Upper lobe of left lung (tissue), 6 donors: Measurements from ENCODE around the gene INSRR. TPM values are rescaled to one million over a fixed set of nuclear protein-coding genes. Genes with fewer than 3 reads are reported as not detected.

Experiments
- ATAC-seq, 2 donors: fragments of 200-7000 bp; cut with Tn5 transposase; one replicate each; pipeline ENCODE4 v1.9.1; 2022; ENCODE audit warnings: mild to moderate bottlenecking in 2 of 2, moderate library complexity in 2 of 2; ENCODE audit not compliant: low FRiP score in 2 of 2
- DNase-seq, 2 donors: peaks; one replicate each; pipeline ENCODE4 v3.0.0-alpha.2; 2019 to 2020
- H3K27ac ChIP-seq, 4 donors: fragments of 200-600 bp; sonication (generic); one replicate each; pipeline ENCODE4 v1.5.1; 2016 to 2019
- H3K27me3 ChIP-seq, 4 donors: fragments of 200-600 bp; sonication (generic); one replicate each; pipeline ENCODE4 v1.5.1; 2017 to 2019
- H3K36me3 ChIP-seq, 4 donors: fragments of 200-600 bp; sonication (generic); one replicate each; pipeline ENCODE4 v1.5.1; 2016 to 2019
- H3K4me1 ChIP-seq, 4 donors: fragments of 200-600 bp; sonication (generic); one replicate each; pipeline ENCODE4 v1.5.1; 2018 to 2019
- H3K4me3 ChIP-seq, 4 donors: fragments of 200-600 bp; sonication (generic); one replicate each; pipeline ENCODE4 v1.5.1; 2017 to 2019; ENCODE audit warnings: mild to moderate bottlenecking in 2 of 4, moderate library complexity in 1 of 4
- H3K9me3 ChIP-seq, 4 donors: fragments of 200-600 bp; sonication (generic); one replicate each; pipeline ENCODE4 v1.5.1; 2018 to 2019
- EP300 ChIP-seq, 4 donors: sonication (generic); formaldehyde crosslinking; IDR thresholded peaks; one replicate each; pipeline ENCODE4 v1.5.1; 2017; ENCODE audit warnings: antibody characterized with exemption in 4 of 4, control low read depth in 2 of 4
- POLR2A ChIP-seq, 4 donors: fragments of 450-650 bp; IDR thresholded peaks; one replicate each; pipeline ENCODE4 v1.5.1; 2016 to 2017; ENCODE audit warnings: antibody characterized with exemption in 4 of 4, mild to moderate bottlenecking in 2 of 4
- POLR2AphosphoS5 ChIP-seq, 2 donors: sonication (generic); formaldehyde crosslinking; IDR thresholded peaks; one replicate each; pipeline ENCODE4 v1.5.1; 2017; ENCODE audit warnings: antibody characterized with exemption in 2 of 2
- WGBS, 2 donors: methylation state at CpG; one replicate each; pipeline ENCODE4 v1.1.5; 2017 to 2018; 5-methylcytosine and 5-hydroxymethylcytosine counted together
- total RNA-seq, 6 donors: library from RNA; depleted of rRNA in 4 of 6; stranded (reverse); fragments of >200 nt in 4 of 6; gene quantifications; one replicate each; pipeline versions ENCODE4 v1.1.0 to v1.2.1, GENCODE V29; 2016 to 2021
- TF ChIP-seq, protein P1 (sequence below), 6 experiments: fragments of 450-650 bp in 4 of 6; fragments of 200-600 bp in 2 of 6; sonication (generic) in 2 of 6; IDR thresholded peaks; one replicate each; pipeline ENCODE4 v1.5.1; 2016 to 2019; ENCODE audit warnings: antibody characterized with exemption in 6 of 6
- donor health status: DM: no; HTN: no; CAD: no; lungs with moderate emphysema.
- donor health status: DM: no; HTN: yes; CAD: no; lungs with severe emphysema.

INSRR gene
- total RNA-seq, 6 donors from 2014 or later: 0.03 to 0.22 TPM; not detected in 4

GRCh38 chr1:156895455-156895812 lies 36.5 kb upstream of the INSRR start:
- Histone ChIP-seq H3K27me3 (peaks cover 0 to 16% (median 6%) of the 10 kb centered on the region in 4 donors), H3K27ac (peak overlapping the region; percentile 87 to 93 (median 91)), H3K36me3 (no peaks in the 10 kb centered on the region), H3K4me1 (peaks cover 47 to 84% (median 63%) of the 10 kb centered on the region in 4 donors), H3K9me3 (no peaks in the 10 kb centered on the region), H3K4me3 (peak overlapping the region in 2 of 4 donors; percentile 57 to 70)
- no peak for TF ChIP-seq EP300 (IDR thresholded peaks at IDR 0.05)
- no peak for TF ChIP-seq POLR2A (IDR thresholded peaks at IDR 0.05)
- TF ChIP-seq, protein P1, sequence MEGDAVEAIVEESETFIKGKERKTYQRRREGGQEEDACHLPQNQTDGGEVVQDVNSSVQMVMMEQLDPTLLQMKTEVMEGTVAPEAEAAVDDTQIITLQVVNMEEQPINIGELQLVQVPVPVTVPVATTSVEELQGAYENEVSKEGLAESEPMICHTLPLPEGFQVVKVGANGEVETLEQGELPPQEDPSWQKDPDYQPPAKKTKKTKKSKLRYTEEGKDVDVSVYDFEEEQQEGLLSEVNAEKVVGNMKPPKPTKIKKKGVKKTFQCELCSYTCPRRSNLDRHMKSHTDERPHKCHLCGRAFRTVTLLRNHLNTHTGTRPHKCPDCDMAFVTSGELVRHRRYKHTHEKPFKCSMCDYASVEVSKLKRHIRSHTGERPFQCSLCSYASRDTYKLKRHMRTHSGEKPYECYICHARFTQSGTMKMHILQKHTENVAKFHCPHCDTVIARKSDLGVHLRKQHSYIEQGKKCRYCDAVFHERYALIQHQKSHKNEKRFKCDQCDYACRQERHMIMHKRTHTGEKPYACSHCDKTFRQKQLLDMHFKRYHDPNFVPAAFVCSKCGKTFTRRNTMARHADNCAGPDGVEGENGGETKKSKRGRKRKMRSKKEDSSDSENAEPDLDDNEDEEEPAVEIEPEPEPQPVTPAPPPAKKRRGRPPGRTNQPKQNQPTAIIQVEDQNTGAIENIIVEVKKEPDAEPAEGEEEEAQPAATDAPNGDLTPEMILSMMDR (IDR thresholded peaks at IDR 0.05): no peak
- TF ChIP-seq POLR2AphosphoS5 (IDR thresholded peaks at IDR 0.05): no peak
- 64 to 70% methylated on average over 4 of the region's 4 CpGs for WGBS, 2 donors
- no peak for DNase-seq
- ATAC-seq: no peak

DNA sequence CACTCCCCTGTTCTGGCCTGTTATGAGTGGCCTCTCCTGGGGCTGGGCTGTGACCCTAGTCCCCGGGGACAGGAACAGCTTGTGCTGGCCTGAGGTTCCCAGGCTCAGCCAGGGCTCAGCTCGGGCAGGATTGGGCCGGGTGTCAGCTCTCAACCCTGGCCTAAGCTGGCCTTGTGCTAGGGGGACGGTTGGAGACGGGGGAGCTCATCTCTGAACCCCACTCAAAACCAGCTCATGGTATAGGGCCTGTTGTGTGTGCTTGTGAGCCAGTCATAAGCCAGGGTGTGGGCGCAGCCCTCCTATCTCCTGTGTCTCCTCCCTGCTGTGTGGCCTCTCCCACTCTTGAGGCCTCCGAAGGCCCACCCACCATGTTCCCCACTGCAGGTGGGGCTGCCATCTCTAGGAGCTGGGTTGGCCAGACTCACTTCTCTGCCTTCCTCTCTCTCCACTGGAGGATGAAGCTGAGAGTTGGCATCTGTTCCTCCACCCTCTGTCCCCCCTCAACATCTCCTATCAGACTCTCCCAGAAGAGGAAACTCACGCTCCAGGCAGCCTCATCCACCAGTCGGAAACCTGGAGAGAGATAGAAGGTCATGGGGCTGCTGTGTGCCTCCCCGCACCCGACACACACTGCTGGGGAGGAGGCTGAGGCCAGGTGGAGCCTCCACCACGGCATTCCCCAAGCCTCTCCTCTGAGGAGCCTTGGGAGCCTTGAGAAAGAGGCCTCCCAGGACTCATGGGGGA lies 36.0 kb upstream of the INSRR start:
- Histone ChIP-seq H3K9me3 (no peaks in the 10 kb centered on the region), H3K27ac (peak overlapping the region; percentile 87 to 93 (median 91)), H3K4me3 (peak overlapping the region; percentile 23 to 70 (median 54)), H3K27me3 (peaks cover 0 to 16% (median 6%) of the 10 kb centered on the region in 4 donors), H3K36me3 (no peaks in the 10 kb centered on the region), H3K4me1 (peaks cover 43 to 78% (median 59%) of the 10 kb centered on the region in 4 donors)
- DNase-seq: peak in 1 of 2 donors; percentile 50
- no peak for ATAC-seq
- TF ChIP-seq POLR2AphosphoS5 (IDR thresholded peaks at IDR 0.05): peak; percentile 9 to 48
- peak in 2 of 4 donors; percentile 45 to 52 for TF ChIP-seq EP300 (IDR thresholded peaks at IDR 0.05)
- no peak for TF ChIP-seq POLR2A (IDR thresholded peaks at IDR 0.05)
- 53 to 60% methylated on average over 11 to 12 of the region's 12 CpGs for WGBS, 2 donors

- TF ChIP-seq EP300 (IDR thresholded peaks at IDR 0.05) (no peak), POLR2A (IDR thresholded peaks at IDR 0.05) (no peak), POLR2AphosphoS5 (IDR thresholded peaks at IDR 0.05) (no peak)
- TF ChIP-seq, protein P1 (IDR thresholded peaks at IDR 0.05): no peak
- ATAC-seq (no peak), DNase-seq (no peak)
- WGBS, 2 donors: 16 to 24% methylated on average over 5 of the region's 5 CpGs
- Histone ChIP-seq H3K27ac (peak overlapping the region; percentile 87 to 93 (median 91)), H3K36me3 (no peaks in the 10 kb centered on the region), H3K9me3 (no peaks in the 10 kb centered on the region), H3K27me3 (peaks cover 0 to 16% (median 6%) of the 10 kb centered on the region in 4 donors), H3K4me3 (peak overlapping the region; percentile 36 to 70 (median 54)), H3K4me1 (peaks cover 40 to 69% (median 50%) of the 10 kb centered on the region in 4 donors)
Observed at GRCh38 chr1:156894001-156894400, 35.1 kb upstream of the INSRR start.

- H3K27me3 ChIP-seq: peaks cover 0 to 16% (median 6%) of the 10 kb centered on the region in 4 donors
- peaks cover 33 to 62% (median 44%) of the 10 kb centered on the region in 4 donors for H3K4me1 ChIP-seq
- peak within 1 kb of the TSS; percentile 87 to 93 (median 91) for H3K27ac ChIP-seq
- no peak for ATAC-seq
- DNase-seq: peak in 1 of 2 donors; percentile 83
- WGBS, 2 donors: 14% methylated on average over 30 to 50 of the region's 60 CpGs
- TF ChIP-seq, protein P1 (IDR thresholded peaks at IDR 0.05): peak in 1 of 6 experiments; percentile 7
- TF ChIP-seq POLR2A (IDR thresholded peaks at IDR 0.05) (peak in 1 of 4 donors; percentile 28), EP300 (IDR thresholded peaks at IDR 0.05) (no peak), POLR2AphosphoS5 (IDR thresholded peaks at IDR 0.05) (peak in 1 of 2 donors; percentile 65)
- no peaks in the 10 kb centered on the region for H3K9me3 ChIP-seq
- H3K4me3 ChIP-seq: peak within 1 kb of the TSS; percentile 36 to 70 (median 54)
- no peaks in the 10 kb centered on the region for H3K36me3 ChIP-seq
Observed at GRCh38 chr1:156893048-156893953, 34.4 kb upstream of the INSRR start, which contains the start of gene PEAR1. Gene PEAR1, plus strand, starts transcription at chr1:156893718. Its CDS starts 10,209 bp downstream, at chr1:156903927.
